Measurements from ENCODE around the gene GPD2.
"Not testable (repeated sequence)": the region's sequence is repeated elsewhere in the genome, so short reads cannot be mapped to it uniquely, and the experiment has no call there.

Gene GPD2

GRCh38 chr2:156585457-156585856 lies 149.3 kb downstream of the GPD2 start:
- DNase-seq (ENCODE audit: low spot score), result no peak

- DNase-seq (ENCODE audit: low spot score), result no peak
Measured at GRCh38 chr2:156586621-156587020, 150.4 kb downstream of the GPD2 start.

- peak; percentile 19 for DNase-seq (ENCODE audit: low spot score)
Measured at GRCh38 chr2:156589381-156590079, 153.4 kb downstream of the GPD2 start.

GRCh38 chr2:156590085-156590739 lies 154.0 kb downstream of the GPD2 start:
- DNase-seq (ENCODE audit: low spot score), result no peak

- no peak for DNase-seq (ENCODE audit: low spot score)
Measured at GRCh38 chr2:156592809-156593593, 156.8 kb downstream of the GPD2 start.

- no peak for DNase-seq (ENCODE audit: low spot score)
Measured at GRCh38 chr2:156593594-156593921, 157.4 kb downstream of the GPD2 start.

- DNase-seq (ENCODE audit: low spot score), result no peak
Measured at GRCh38 chr2:156598563-156598962, 162.4 kb downstream of the GPD2 start.

GRCh38 chr2:156600196-156600595 lies 164.0 kb downstream of the GPD2 start:
- DNase-seq (ENCODE audit: low spot score), result no peak

- no peak for DNase-seq (ENCODE audit: low spot score)
Measured at GRCh38 chr2:156601855-156602551, 165.8 kb downstream of the GPD2 start.

- DNase-seq (ENCODE audit: low spot score), result no peak
Measured at GRCh38 chr2:156602552-156602933, 166.4 kb downstream of the GPD2 start.

GRCh38 chr2:156615836-156616322 lies 179.7 kb downstream of the GPD2 start:
- no peak for DNase-seq (ENCODE audit: low spot score)

GRCh38 chr2:156618071-156618470 lies 181.9 kb downstream of the GPD2 start:
- DNase-seq (ENCODE audit: low spot score), result not testable (repeated sequence)

- no peak for DNase-seq (ENCODE audit: low spot score)
Measured at GRCh38 chr2:156619021-156619539, 182.9 kb downstream of the GPD2 start.

GRCh38 chr2:156622491-156622890 lies 186.3 kb downstream of the GPD2 start:
- DNase-seq (ENCODE audit: low spot score), result no peak

GRCh38 chr2:156625360-156626170 lies 189.4 kb downstream of the GPD2 start:
- DNase-seq (ENCODE audit: low spot score), result no peak

GRCh38 chr2:156626931-156627330 lies 190.8 kb downstream of the GPD2 start:
- no peak for DNase-seq (ENCODE audit: low spot score)

- DNase-seq (ENCODE audit: low spot score), result no peak
Measured at GRCh38 chr2:156630579-156631337, 194.6 kb downstream of the GPD2 start.

GRCh38 chr2:156635646-156636045 lies 199.5 kb downstream of the GPD2 start:
- no peak for DNase-seq (ENCODE audit: low spot score)

Data from SK-N-DZ (cell line).